ENCODE measurements around the gene CGRRF1. TPM values are rescaled to one million over a fixed set of nuclear protein-coding genes. Genes with fewer than 3 reads are reported as not detected.

CGRRF1 gene
- total and polyA plus RNA-seq, 10 of the 15 experiments (the other 5 are each of a cell fraction or from before 2014, with no cell fraction given), result 5.5 to 47.7 (median 13.5) TPM

GRCh38 chr14:54555651-54556050 lies 45.9 kb downstream of the CGRRF1 start:
- ChIA-PET RAD21 (ENCODE audit: unreplicated experiment) (no interaction called here), CTCF (interaction anchor here (0.7 kb wide), 1 partner anchor 16 kb away, joined by 3 read pairs; no protein-coding TSS in a partner anchor), POLR2A (interaction anchor here (0.5 kb wide), 1 partner anchor 49 kb away, joined by 4 read pairs; no protein-coding TSS in a partner anchor), SMC1A (ENCODE audit: uncharacterized antibody, unreplicated experiment) (no interaction called here)
- 75% methylated on average over 2 of the region's 2 CpGs for WGBS (ENCODE audit: insufficient coverage, insufficient replicate concordance, low lambda C conversion rate, missing lambda C conversion rate)
- FAIRE-seq, result no peak
- DNase-seq (ENCODE audit: low read depth, low spot score), result no peak
- Histone ChIP-seq H2AFZ (ENCODE audit: control insufficient read depth, low read depth, low read length) (no peak overlapping the region), H3K9me3 (replicated peaks; ENCODE audit: control insufficient read depth, insufficient read depth, low read length) (no peaks in the 10 kb centered on the region), H3K4me3 (no peak overlapping the region), H3K4me1 (ENCODE audit: control insufficient read depth, insufficient read depth, low read length) (no peaks in the 10 kb centered on the region), H3K4me2 (ENCODE audit: control insufficient read depth, insufficient read depth) (no peak overlapping the region), H3K27me3 (replicated peaks in 1 of 2; ENCODE audit: control insufficient read depth in 2 of 2, insufficient read depth in 2 of 2, low read length in 1 of 2) (no peaks in the 10 kb centered on the region), H3K27ac (ENCODE audit: control insufficient read depth, insufficient read depth) (no peak overlapping the region), H3K36me3 (ENCODE audit: control insufficient read depth in 2 of 2, insufficient read depth in 2 of 2, low read length in 1 of 2) (no peaks in the 10 kb centered on the region), H3K79me2 (ENCODE audit: control insufficient read depth, insufficient read depth, low read length) (no peaks in the 10 kb centered on the region), H3K9ac (ENCODE audit: control insufficient read depth, insufficient read depth, low read length) (no peak overlapping the region), H4K20me1 (ENCODE audit: control insufficient read depth, insufficient read depth) (no peaks in the 10 kb centered on the region)
- no TSS peak for BruUV-seq (replicated peaks)
- in situ Hi-C loops (cut with MboI), result loop anchor here (5.0 kb wide), 1 partner anchor 217 kb away; no protein-coding TSS in a partner anchor
- no peak for ATAC-seq
- intact Hi-C loops (cut with micrococcal nuclease; ENCODE audit: unreplicated experiment), result no loop called here
- TF ChIP-seq YBX1 (IDR thresholded peaks at IDR 0.05) (no peak), SREBF2 (IDR thresholded peaks at IDR 0.05; ENCODE audit: low read length) (no peak), NFYB (IDR thresholded peaks at IDR 0.05; ENCODE audit: insufficient read depth, low read depth, low read length) (no peak), CTCF (IDR thresholded peaks at IDR 0.05 in 2 of 3, conservative IDR thresholded peaks at IDR 0.05 in 1 of 3; ENCODE audit: control insufficient read depth in 2 of 3, extremely low read depth in 1 of 3, insufficient read depth in 1 of 3, low read depth in 3 of 3, low read length in 3 of 3) (0 out of 6 replicates have a peak, but pooled peaks of 1 of the 3 experiments have one; percentile 9), ZZZ3 (IDR thresholded peaks at IDR 0.05; ENCODE audit: control insufficient read depth, insufficient read length, low read depth) (no peak), ZNF217 (IDR thresholded peaks at IDR 0.05) (no peak), SIX5 (IDR thresholded peaks at IDR 0.05; ENCODE audit: low read depth, low read length, severe bottlenecking) (no peak), MXI1 (IDR thresholded peaks at IDR 0.05; ENCODE audit: low read depth, low read length) (no peak), RAD21 (IDR thresholded peaks at IDR 0.05; ENCODE audit: insufficient read depth, low read depth, low read length) (0 out of 2 replicates have a peak, but pooled peaks have one; percentile 21), IRF5 (IDR thresholded peaks at IDR 0.05; ENCODE audit: borderline replicate concordance) (no peak), MTA2 (IDR thresholded peaks at IDR 0.05; ENCODE audit: low read depth) (no peak), SREBF1 (IDR thresholded peaks at IDR 0.05; ENCODE audit: low read length) (no peak), ZNF687 (IDR thresholded peaks at IDR 0.05) (no peak), CEBPB (IDR thresholded peaks at IDR 0.05; ENCODE audit: borderline replicate concordance in 1 of 2, low read depth in 2 of 2, low read length in 2 of 2) (no peak)
- TF ChIP-seq, protein P1, sequence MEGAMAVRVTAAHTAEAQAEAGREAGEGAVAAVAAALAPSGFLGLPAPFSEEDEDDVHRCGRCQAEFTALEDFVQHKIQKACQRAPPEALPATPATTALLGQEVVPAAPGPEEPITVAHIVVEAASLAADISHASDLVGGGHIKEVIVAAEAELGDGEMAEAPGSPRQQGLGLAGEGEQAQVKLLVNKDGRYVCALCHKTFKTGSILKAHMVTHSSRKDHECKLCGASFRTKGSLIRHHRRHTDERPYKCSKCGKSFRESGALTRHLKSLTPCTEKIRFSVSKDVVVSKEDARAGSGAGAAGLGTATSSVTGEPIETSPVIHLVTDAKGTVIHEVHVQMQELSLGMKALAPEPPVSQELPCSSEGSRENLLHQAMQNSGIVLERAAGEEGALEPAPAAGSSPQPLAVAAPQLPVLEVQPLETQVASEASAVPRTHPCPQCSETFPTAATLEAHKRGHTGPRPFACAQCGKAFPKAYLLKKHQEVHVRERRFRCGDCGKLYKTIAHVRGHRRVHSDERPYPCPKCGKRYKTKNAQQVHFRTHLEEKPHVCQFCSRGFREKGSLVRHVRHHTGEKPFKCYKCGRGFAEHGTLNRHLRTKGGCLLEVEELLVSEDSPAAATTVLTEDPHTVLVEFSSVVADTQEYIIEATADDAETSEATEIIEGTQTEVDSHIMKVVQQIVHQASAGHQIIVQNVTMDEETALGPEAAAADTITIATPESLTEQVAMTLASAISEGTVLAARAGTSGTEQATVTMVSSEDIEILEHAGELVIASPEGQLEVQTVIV (IDR thresholded peaks at IDR 0.05; ENCODE audit: borderline replicate concordance, partially characterized antibody), result no peak

All from GM12878 (cell line).